HG03103 (cell line): ENCODE measurements around the gene C1QTNF12.

ENCODE experiments used
- ATAC-seq: cut with Tn5 transposase; IDR thresholded peaks from one replicate; pipeline ENCODE4 v1.9.1; 2021; ENCODE audit warnings: low read depth; ENCODE audit not compliant: unreplicated experiment

Gene C1QTNF12, protein sequence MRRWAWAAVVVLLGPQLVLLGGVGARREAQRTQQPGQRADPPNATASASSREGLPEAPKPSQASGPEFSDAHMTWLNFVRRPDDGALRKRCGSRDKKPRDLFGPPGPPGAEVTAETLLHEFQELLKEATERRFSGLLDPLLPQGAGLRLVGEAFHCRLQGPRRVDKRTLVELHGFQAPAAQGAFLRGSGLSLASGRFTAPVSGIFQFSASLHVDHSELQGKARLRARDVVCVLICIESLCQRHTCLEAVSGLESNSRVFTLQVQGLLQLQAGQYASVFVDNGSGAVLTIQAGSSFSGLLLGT

DNA sequence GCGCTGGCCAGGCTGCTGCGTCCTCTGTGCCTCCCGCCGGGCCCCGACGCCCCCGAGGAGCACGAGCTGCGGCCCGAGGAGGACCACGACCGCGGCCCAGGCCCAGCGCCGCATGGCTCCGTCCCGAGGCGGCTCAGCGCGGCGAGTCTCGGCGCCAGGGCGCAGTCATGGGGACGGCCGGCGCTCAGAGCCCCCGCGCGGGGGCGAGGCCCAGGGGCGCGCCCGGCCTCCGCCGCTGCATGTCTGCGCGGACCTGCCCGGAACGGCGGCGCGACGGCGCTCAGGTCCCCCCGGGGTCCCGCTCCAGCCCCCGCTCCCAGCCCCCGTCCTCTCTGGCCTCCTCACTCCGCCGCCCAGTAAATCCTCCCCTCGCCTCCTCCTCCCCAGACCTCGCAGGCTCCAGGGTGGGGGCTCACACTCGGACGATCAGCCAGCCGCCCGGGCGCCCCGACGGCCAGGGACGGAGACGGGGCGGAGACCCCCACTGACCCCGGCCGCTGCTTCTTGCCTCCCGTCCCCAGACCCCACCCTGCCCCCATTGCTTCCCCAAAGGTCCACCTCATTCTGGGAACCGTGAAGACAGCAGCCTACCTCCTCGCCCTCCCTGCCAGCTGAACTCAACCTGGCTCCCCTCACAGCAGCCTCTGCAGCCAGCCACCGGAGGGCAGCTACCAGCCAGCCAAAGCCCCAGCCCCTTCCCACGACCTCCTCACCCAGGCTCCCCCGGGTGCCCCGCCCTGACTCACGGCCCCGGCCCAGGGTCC is at the start of gene C1QTNF12:
Gene C1QTNF12 (minus strand): TSS at position 146 of the 764 bp plus-strand sequence. CDS start 32 bp downstream, at position 114.
- no peak for ATAC-seq

GRCh38 chr1:1295154-1295923 is 48.8 kb upstream of the C1QTNF12 start:
- ATAC-seq = no peak

GRCh38 chr1:1294250-1294890 is 47.8 kb upstream of the C1QTNF12 start:
- no peak for ATAC-seq

- ATAC-seq = no peak
Observed at GRCh38 chr1:1293263-1294249, 47.0 kb upstream of the C1QTNF12 start.

- ATAC-seq = no peak
Observed at GRCh38 chr1:1292851-1293250, 46.3 kb upstream of the C1QTNF12 start.

DNA sequence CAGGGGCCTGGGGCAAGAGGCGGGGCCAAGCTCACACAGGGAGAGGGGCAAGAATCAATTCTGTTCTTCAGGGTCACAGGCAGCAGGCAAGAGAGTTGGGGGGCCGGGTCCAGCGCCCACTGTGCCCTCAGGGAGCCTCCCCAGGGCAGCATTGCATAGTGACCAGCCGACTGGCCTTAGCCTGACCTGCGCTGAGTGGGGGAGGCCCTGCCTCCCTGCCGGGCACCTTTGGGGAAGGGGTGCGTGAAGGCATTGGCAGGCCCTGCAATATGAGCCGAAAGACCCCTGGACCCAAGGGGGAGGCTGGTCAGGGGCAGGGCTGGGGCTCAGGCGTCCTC is 45.9 kb upstream of the C1QTNF12 start:
- ATAC-seq = no peak

DNA sequence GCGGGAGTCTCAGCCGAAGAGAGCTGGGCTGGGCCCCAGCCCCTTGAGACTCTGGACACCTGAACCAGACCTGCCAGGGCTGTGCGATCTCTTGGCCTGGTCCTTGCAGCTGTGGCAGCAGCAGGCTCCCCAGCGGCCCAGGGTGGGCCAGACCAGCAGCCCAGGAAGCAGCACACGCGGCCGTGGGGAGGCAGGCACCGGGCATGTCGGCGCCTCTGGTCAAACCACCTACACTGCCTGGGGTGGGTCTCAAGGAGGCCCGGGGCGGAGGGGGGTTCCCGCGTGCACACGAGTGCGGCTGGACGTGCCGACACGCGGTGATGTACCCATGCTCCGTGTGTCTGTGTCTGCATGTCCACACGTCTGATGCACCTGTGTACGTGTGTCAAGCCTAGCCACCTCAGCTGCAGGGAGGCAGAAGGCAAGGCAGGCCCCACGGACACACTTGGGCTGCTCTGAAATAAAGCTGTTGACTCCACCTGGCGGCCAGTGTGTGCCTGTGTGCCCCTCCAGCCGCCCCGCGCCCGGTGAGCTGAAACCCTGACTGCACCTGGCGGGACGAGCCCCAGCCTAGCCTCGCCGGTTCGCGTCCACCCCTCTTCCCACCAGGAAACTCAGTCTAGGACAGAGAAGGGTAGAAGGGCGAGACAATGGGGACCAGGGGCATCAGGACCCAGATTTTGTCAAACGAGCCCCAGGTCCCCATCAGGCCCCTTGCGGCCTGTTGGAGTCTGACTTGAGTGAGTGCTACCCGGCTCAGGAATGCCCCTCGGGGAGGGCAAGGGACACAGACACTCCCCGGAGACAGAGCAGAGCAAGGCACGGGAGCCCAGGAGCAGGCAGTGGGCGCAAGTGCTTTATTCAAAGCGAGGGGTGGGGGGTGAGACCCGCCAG is 45.3 kb upstream of the C1QTNF12 start:
- no peak for ATAC-seq

- no peak for ATAC-seq
Observed at GRCh38 chr1:1291023-1291528, 44.6 kb upstream of the C1QTNF12 start.

DNA sequence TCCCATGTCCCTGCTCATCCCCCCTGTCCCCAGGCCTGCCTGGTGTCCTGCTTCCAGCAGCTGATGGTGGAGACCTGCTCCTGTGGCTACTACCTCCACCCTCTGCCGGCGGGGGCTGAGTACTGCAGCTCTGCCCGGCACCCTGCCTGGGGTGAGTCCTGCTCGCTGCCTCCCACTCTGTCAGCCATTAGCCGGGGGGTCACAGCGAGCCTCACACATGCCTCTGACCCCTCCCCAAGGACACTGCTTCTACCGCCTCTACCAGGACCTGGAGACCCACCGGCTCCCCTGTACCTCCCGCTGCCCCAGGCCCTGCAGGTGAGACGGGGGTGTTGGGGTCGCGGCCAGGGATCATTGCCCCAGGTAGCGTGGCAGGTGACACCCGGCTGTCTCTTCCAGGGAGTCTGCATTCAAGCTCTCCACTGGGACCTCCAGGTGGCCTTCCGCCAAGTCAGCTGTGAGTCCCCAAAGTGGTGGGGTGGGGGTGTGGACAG is 43.8 kb upstream of the C1QTNF12 start:
- no peak for ATAC-seq

GRCh38 chr1:1287288-1288110 is 41.0 kb upstream of the C1QTNF12 start:
- ATAC-seq = no peak

DNA sequence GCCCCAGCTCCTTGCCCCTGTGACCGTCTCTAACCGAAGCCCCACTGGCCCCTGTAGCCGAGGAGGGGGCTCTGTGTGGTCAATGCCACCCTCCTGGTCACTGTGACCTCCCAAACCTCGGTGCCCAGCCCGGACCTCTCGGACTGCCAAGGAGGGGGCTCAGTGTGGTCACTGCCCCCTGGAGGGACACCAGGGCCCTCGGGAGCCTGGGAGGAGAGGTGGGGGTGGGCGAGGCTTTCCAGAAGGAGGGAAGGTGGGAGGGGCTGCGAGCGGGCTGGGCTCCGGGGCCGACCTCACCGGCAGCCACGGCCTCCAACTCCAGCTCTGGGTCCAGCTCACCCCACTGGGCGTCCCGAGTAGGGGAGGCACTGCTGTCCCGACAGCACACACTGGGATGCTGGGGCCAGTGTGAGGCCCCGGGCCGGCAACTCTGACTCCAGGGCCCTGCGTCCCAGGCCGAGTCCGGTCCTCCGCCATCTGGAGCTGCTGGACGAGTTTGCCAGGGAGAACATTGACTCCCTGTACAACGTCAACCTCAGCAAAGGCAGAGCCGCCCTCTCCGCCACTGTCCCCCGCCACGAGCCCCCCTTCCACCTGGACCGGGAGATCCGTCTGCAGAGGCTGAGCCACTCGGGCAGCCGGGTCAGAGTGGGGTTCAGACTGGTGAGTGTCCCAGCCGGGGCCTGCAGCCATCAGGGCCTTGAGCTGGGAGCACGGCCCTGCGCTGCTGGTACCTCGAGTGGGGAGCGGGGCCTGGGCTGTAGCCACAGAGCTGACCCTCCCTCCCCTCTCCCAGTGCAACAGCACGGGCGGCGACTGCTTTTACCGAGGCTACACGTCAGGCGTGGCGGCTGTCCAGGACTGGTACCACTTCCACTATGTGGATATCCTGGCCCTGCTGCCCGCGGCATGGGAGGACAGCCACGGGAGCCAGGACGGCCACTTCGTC is 40.1 kb upstream of the C1QTNF12 start:
- no peak for ATAC-seq

- no peak for ATAC-seq
Observed at GRCh38 chr1:1285611-1286311, 39.2 kb upstream of the C1QTNF12 start.

- ATAC-seq = no peak
Observed at GRCh38 chr1:1285102-1285571, 38.6 kb upstream of the C1QTNF12 start.

GRCh38 chr1:1284221-1285101 is 37.9 kb upstream of the C1QTNF12 start:
- no peak for ATAC-seq

GRCh38 chr1:1283821-1284220 is 37.3 kb upstream of the C1QTNF12 start:
- ATAC-seq = no peak
